LNCAP (cell line): ENCODE results near the gene SAAL1.

ENCODE experiments used
- CTCF ChIP-seq: fragments of 450-650 bp; IDR thresholded peaks from 2 replicates; pipeline ENCODE4 v1.5.1; 2017; ENCODE audit warnings: mild to moderate bottlenecking

Gene SAAL1

GRCh38 chr11:18075444-18075843, 30.4 kb downstream of the SAAL1 start:
- TF ChIP-seq CTCF: no peak

- no peak for TF ChIP-seq CTCF
Measured at GRCh38 chr11:18071098-18071705, 34.7 kb downstream of the SAAL1 start.

- no peak for TF ChIP-seq CTCF
Measured at GRCh38 chr11:18067372-18067771, 38.5 kb downstream of the SAAL1 start.

GRCh38 chr11:18066626-18067025, 39.3 kb downstream of the SAAL1 start:
- TF ChIP-seq CTCF: no peak

GRCh38 chr11:18065572-18065971, 40.3 kb downstream of the SAAL1 start:
- no peak for TF ChIP-seq CTCF

GRCh38 chr11:18064450-18065054, 41.3 kb downstream of the SAAL1 start:
- TF ChIP-seq CTCF: no peak

GRCh38 chr11:18063862-18064434, 41.9 kb downstream of the SAAL1 start:
- no peak for TF ChIP-seq CTCF
